DOHH2 (cell line): ENCODE data around the gene PTPRN2.

ENCODE experiments used
- H3F3A ChIP-seq: fragments of 200-600 bp; sonication (generic), shearing (Covaris generic); 2 replicates; pipeline ENCODE4 v1.6.0; 2016; ENCODE audit warnings: antibody characterized with exemption, mild to moderate bottlenecking; ENCODE audit not compliant: control insufficient read depth, insufficient read depth
- H3K27ac ChIP-seq: fragments of 200-600 bp; sonication (generic); 2 replicates; pipeline ENCODE4 v1.5.1; 2014; ENCODE audit warnings: low read depth, mild to moderate bottlenecking, low read length, moderate library complexity
- H3K27me3 ChIP-seq: fragments of 200-600 bp; sonication (generic); 2 replicates; pipeline ENCODE4 v1.6.1; 2014; ENCODE audit warnings: mild to moderate bottlenecking, low read length, mixed read lengths; ENCODE audit not compliant: control insufficient read depth
- H3K36me3 ChIP-seq: fragments of 200-600 bp; sonication (generic); 2 replicates; pipeline ENCODE4 v1.6.1; 2014; ENCODE audit warnings: mild to moderate bottlenecking, low read length, moderate library complexity, mixed read lengths; ENCODE audit not compliant: control insufficient read depth
- H3K4me1 ChIP-seq: fragments of 200-600 bp; sonication (generic); 2 replicates; pipeline ENCODE4 v1.6.1; 2014; ENCODE audit warnings: mild to moderate bottlenecking, low read length, mixed read lengths; ENCODE audit not compliant: control insufficient read depth
- H3K4me2 ChIP-seq: fragments of 200-600 bp; sonication (generic); 2 replicates; pipeline ENCODE4 v1.6.0; 2014; ENCODE audit warnings: mild to moderate bottlenecking, low read length, moderate library complexity
- H3K4me3 ChIP-seq: fragments of 200-600 bp; sonication (generic); 2 replicates; pipeline ENCODE4 v1.5.1; 2014; ENCODE audit warnings: mild to moderate bottlenecking, low read length, mixed read lengths
- H3K79me2 ChIP-seq: fragments of 200-600 bp; sonication (generic); 2 replicates; pipeline ENCODE4 v1.6.1; 2014; ENCODE audit warnings: mild to moderate bottlenecking, low read length, mixed read lengths; ENCODE audit not compliant: control insufficient read depth
- H3K9me2 ChIP-seq: fragments of 200-600 bp; sonication (generic); replicated peaks from 2 replicates; pipeline ENCODE4 v1.6.1; 2014; ENCODE audit warnings: mild to moderate bottlenecking, low read length, mixed read lengths; ENCODE audit not compliant: control insufficient read depth
- H3K9me3 ChIP-seq: fragments of 200-600 bp; sonication (generic); 2 replicates; pipeline ENCODE4 v1.6.1; 2014; ENCODE audit warnings: antibody characterized with exemption, low read length, mixed read lengths; ENCODE audit not compliant: control insufficient read depth, insufficient read depth
- H4K20me1 ChIP-seq: fragments of 200-600 bp; sonication (generic); 2 replicates; pipeline ENCODE4 v1.6.0; 2014; ENCODE audit warnings: low read depth, mild to moderate bottlenecking, antibody characterized with exemption, low read length, moderate library complexity; ENCODE audit not compliant: control insufficient read depth, insufficient read depth
- EZH2phosphoT487 ChIP-seq: fragments of 200-600 bp; sonication (generic); IDR thresholded peaks from 2 replicates; pipeline ENCODE4 v1.6.1; 2017; ENCODE audit warnings: borderline replicate concordance, mild to moderate bottlenecking, antibody characterized with exemption, low read length, moderate library complexity, mixed read lengths
- TF ChIP-seq, protein P1 (sequence below): fragments of 200-600 bp; sonication (generic); IDR thresholded peaks from one replicate; pipeline ENCODE4 v1.5.1; 2014; ENCODE audit warnings: antibody characterized with exemption, mild to moderate bottlenecking, low read depth, low read length; ENCODE audit not compliant: poor library complexity, severe bottlenecking

The PTPRN2 gene

GRCh38 chr7:158272509-158273137, 315.0 kb downstream of the PTPRN2 start:
- H3K36me3 ChIP-seq = no peaks in the 10 kb centered on the region
- H3F3A ChIP-seq = no peaks in the 10 kb centered on the region
- no peak overlapping the region for H3K4me2 ChIP-seq
- no peaks in the 10 kb centered on the region for H3K9me2 ChIP-seq
- no peak for TF ChIP-seq EZH2phosphoT487
- TF ChIP-seq, protein P1, sequence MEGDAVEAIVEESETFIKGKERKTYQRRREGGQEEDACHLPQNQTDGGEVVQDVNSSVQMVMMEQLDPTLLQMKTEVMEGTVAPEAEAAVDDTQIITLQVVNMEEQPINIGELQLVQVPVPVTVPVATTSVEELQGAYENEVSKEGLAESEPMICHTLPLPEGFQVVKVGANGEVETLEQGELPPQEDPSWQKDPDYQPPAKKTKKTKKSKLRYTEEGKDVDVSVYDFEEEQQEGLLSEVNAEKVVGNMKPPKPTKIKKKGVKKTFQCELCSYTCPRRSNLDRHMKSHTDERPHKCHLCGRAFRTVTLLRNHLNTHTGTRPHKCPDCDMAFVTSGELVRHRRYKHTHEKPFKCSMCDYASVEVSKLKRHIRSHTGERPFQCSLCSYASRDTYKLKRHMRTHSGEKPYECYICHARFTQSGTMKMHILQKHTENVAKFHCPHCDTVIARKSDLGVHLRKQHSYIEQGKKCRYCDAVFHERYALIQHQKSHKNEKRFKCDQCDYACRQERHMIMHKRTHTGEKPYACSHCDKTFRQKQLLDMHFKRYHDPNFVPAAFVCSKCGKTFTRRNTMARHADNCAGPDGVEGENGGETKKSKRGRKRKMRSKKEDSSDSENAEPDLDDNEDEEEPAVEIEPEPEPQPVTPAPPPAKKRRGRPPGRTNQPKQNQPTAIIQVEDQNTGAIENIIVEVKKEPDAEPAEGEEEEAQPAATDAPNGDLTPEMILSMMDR = no peak
- no peaks in the 10 kb centered on the region for H3K4me1 ChIP-seq
- no peak overlapping the region for H3K27ac ChIP-seq
- H4K20me1 ChIP-seq = no peaks in the 10 kb centered on the region
- no peaks in the 10 kb centered on the region for H3K27me3 ChIP-seq
- H3K4me3 ChIP-seq = no peak overlapping the region
- H3K9me3 ChIP-seq = peaks cover 58% of the 10 kb centered on the region; the same call in 1 of the 2 replicates
- H3K79me2 ChIP-seq = no peaks in the 10 kb centered on the region

- Histone ChIP-seq H3K4me2 (no peak overlapping the region), H3K36me3 (no peaks in the 10 kb centered on the region), H3K79me2 (no peaks in the 10 kb centered on the region), H3K27ac (no peak overlapping the region), H3K27me3 (no peaks in the 10 kb centered on the region), H3K9me3 (peaks cover 57% of the 10 kb centered on the region; the same call in 1 of the 2 replicates), H3K4me3 (no peak overlapping the region), H3F3A (no peaks in the 10 kb centered on the region), H3K9me2 (no peaks in the 10 kb centered on the region), H3K4me1 (no peaks in the 10 kb centered on the region), H4K20me1 (no peaks in the 10 kb centered on the region)
- TF ChIP-seq EZH2phosphoT487 = no peak
- TF ChIP-seq, protein P1 = no peak
Measured at GRCh38 chr7:158272091-158272490, 315.5 kb downstream of the PTPRN2 start.

DNA sequence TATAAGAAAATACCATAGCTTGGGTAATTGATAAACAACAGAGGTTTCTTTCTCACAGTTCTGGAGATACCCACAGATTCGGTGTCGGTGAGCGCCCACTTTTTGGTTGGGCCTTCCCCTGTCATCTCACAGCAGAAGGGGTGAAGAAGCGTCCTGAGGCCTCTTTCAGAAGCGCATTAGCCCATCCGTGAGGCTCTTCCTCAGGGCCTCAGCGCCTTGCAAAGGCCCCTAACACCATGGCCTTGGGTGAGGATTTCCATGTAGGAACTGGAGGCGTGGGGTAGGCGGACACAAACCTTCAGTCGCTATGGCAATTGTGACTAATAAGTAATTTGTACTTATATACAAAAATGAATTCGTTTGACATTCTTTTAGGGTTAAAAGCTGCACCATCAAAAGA, 316.0 kb downstream of the PTPRN2 start:
- Histone ChIP-seq H3K9me2 (no peaks in the 10 kb centered on the region), H3K27me3 (no peaks in the 10 kb centered on the region), H3K4me3 (no peak overlapping the region), H3K27ac (no peak overlapping the region), H3K4me1 (no peaks in the 10 kb centered on the region), H3K4me2 (no peak overlapping the region), H3K9me3 (peaks cover 55% of the 10 kb centered on the region; the same call in 1 of the 2 replicates), H3K79me2 (no peaks in the 10 kb centered on the region), H4K20me1 (no peaks in the 10 kb centered on the region), H3F3A (no peaks in the 10 kb centered on the region), H3K36me3 (no peaks in the 10 kb centered on the region)
- TF ChIP-seq, protein P1 = no peak
- no peak for TF ChIP-seq EZH2phosphoT487
